Natural killer cell treated with Interleukin-12 subunit alpha and Interleukin-12 subunit beta and Interleukin-15 and Interleukin-18, amount 100 ng/mL, for 72 hours (primary cell): Measurements from ENCODE around the gene SYT2. TPM values are rescaled to one million over a fixed set of nuclear protein-coding genes. Genes with fewer than 3 reads are reported as not detected.
A peak's percentile ranks its signal among the peaks of the same experiment; 100 is the strongest.
"Not testable (repeated sequence)": the region's sequence is repeated elsewhere in the genome, so short reads cannot be mapped to it uniquely, and the experiment has no call there.

Source experiments
- ATAC-seq, 2 donors: fragments of 150-1000 bp; cut with Tn5 transposase in 1 of 2; sonication (Bioruptor Pico), chemical (Tn5 transposase) in 1 of 2; 2 replicates each; pipeline ENCODE4 v1.10.0; 2021
- DNase-seq: peaks from one replicate; pipeline ENCODE4 v3.0.0; 2022; ENCODE audit warnings: low spot score
- H3K27ac Mint-ChIP-seq, 2 donors: 1 replicate in 1 of 2; 2 replicates in 1 of 2; pipeline ENCODE4 v1.8.0; 2022; ENCODE audit warnings: mixed read lengths in 2 of 2, mild to moderate bottlenecking in 1 of 2, moderate library complexity in 1 of 2
- H3K27me3 Mint-ChIP-seq, 2 donors: 1 replicate in 1 of 2; 2 replicates in 1 of 2; pipeline ENCODE4 v1.8.0; 2022; ENCODE audit warnings: mixed read lengths in 2 of 2
- H3K36me3 Mint-ChIP-seq: one replicate; pipeline ENCODE4 v1.8.0; 2022; ENCODE audit warnings: mixed read lengths
- H3K4me1 Mint-ChIP-seq, 2 donors: 1 replicate in 1 of 2; 2 replicates in 1 of 2; pipeline ENCODE4 v1.8.0; 2022; ENCODE audit warnings: low read depth in 2 of 2, mixed read lengths in 2 of 2, mild to moderate bottlenecking in 1 of 2
- H3K4me3 Mint-ChIP-seq: one replicate; pipeline ENCODE4 v1.8.0; 2022; ENCODE audit warnings: mixed read lengths
- H3K9me3 Mint-ChIP-seq: 2 replicates; pipeline ENCODE4 v1.8.0; 2022; ENCODE audit warnings: mixed read lengths
- total RNA-seq, 2 donors: library from RNA; stranded (reverse); gene quantifications; one replicate each; pipeline ENCODE4 v1.2.3, GENCODE V29; 2022

The SYT2 gene
- total RNA-seq, 2 donors from 2014 or later: not detected

GRCh38 chr1:202590126-202590525 is 120.1 kb downstream of the SYT2 start:
- DNase-seq (no peak), ATAC-seq (no peak)
- Mint-ChIP-seq H3K36me3 (no peaks in the 10 kb centered on the region), H3K27ac (no peak overlapping the region), H3K4me1 (peaks cover 0 to 7% of the 10 kb centered on the region in 2 donors), H3K27me3 (no peaks in the 10 kb centered on the region), H3K4me3 (no peak overlapping the region), H3K9me3 (no peaks in the 10 kb centered on the region)

- Mint-ChIP-seq H3K27ac (no peak overlapping the region), H3K4me1 (peaks cover 0 to 7% of the 10 kb centered on the region in 2 donors), H3K36me3 (no peaks in the 10 kb centered on the region), H3K27me3 (no peaks in the 10 kb centered on the region), H3K9me3 (no peaks in the 10 kb centered on the region), H3K4me3 (no peak overlapping the region)
- ATAC-seq (no peak), DNase-seq (no peak)
These were observed 120.9 kb downstream of the SYT2 start for GRCh38 chr1:202589190-202589930.

DNA sequence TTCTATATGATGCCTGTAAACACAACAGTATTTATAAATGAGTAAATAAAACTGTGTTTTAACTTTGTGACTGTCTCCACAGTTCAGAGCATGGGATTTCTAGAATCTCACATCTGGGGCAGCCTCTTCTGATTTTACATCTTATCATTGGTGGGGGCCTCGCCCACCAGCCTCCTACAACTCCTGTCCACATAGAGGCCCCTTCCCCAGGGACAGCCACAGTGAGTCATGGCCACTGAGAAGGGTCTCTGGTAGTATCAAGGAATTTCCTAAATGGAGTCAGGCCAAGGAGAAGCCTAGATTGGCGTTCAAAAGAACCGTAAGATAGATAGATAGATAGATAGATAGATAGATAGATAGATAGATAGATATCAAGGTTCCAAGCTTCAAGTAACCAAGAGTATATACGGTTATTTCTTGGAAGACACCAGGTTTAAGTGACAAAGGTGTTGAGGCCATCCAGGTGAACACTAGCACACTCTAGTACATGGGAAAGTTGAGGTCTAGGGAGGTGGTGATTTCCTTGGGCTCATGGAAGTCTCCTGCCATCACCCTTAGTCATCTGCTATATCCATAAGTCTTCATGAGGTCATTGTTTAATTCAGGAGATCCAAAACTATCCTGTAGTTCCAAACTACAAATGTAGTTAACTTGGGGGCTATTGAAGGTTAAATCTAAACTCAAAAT is 121.6 kb downstream of the SYT2 start:
- H3K4me1 Mint-ChIP-seq: peaks cover 0 to 7% of the 10 kb centered on the region in 2 donors
- no peaks in the 10 kb centered on the region for H3K27me3 Mint-ChIP-seq
- H3K36me3 Mint-ChIP-seq: no peaks in the 10 kb centered on the region
- no peak overlapping the region for H3K27ac Mint-ChIP-seq
- H3K4me3 Mint-ChIP-seq: no peak overlapping the region
- no peak for ATAC-seq
- no peak for DNase-seq
- no peaks in the 10 kb centered on the region for H3K9me3 Mint-ChIP-seq

GRCh38 chr1:202587859-202588485 is 122.3 kb downstream of the SYT2 start:
- Mint-ChIP-seq H3K4me3 (no peak overlapping the region), H3K4me1 (peaks cover 0 to 7% of the 10 kb centered on the region in 2 donors), H3K9me3 (no peaks in the 10 kb centered on the region), H3K27me3 (no peaks in the 10 kb centered on the region), H3K27ac (no peak overlapping the region), H3K36me3 (no peaks in the 10 kb centered on the region)
- DNase-seq (no peak), ATAC-seq (no peak)

DNA sequence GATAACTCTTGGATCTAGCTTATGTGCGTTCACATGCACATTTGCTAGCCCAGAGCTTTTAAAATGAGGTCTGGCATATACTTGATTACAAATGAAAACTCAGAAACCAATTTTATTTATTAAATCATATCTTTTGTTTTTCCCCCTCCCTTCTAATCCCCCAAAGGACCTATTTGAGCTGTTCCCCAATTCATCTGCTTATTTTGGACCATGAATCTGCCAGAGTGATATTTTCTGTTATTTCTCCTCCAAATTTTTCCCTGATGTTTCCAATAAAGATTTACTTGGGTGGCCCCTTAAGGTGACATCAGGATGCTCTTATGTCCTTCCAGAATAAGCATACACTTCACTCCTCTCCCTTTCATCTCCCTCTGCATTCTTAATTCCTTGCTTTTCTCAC is 123.4 kb downstream of the SYT2 start:
- no peaks in the 10 kb centered on the region for H3K36me3 Mint-ChIP-seq
- H3K9me3 Mint-ChIP-seq: no peaks in the 10 kb centered on the region
- ATAC-seq: no peak
- peaks cover 0 to 7% of the 10 kb centered on the region in 2 donors for H3K4me1 Mint-ChIP-seq
- DNase-seq: no peak
- no peak overlapping the region for H3K4me3 Mint-ChIP-seq
- H3K27me3 Mint-ChIP-seq: no peaks in the 10 kb centered on the region
- no peak overlapping the region for H3K27ac Mint-ChIP-seq

DNA sequence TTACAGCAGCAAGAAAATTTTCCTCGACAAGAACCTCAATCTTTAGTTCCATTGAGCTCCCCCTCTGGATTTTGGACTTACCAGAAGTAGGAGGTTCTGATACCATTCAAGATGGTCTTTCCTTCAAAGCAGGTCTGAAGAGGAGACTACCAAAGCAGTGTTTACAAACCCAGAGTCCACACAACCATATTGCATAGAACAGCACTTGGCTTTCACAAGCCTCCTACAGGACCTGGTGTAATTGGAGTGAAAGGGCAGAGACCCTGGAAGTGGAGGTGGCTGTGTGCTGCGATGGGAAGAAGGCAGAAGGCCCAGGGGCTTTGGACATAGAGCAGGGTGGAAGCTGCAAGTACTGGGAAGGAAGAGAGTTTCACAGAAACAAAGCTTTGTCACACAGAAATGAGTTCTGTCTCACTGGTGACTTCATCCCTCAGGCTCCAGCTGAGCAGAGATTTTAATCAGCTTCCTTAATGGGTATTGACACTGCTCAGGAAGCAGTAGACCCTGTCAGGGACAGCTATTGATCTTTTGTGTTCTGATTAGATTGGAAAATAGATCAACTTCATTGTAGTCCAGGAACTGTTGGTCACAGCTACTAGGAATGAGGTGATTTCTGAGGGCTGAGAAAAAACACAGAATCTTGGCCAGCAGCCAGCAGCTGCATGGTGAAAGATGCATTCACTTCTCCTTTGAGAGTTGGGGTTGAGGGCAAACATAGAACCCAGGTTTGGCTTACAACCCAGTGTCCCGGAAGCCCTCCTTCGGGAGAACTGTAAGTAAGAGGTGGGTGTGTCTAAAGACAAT is 124.0 kb downstream of the SYT2 start:
- H3K27me3 Mint-ChIP-seq: no peaks in the 10 kb centered on the region
- H3K4me3 Mint-ChIP-seq: no peak overlapping the region
- no peak for DNase-seq
- H3K36me3 Mint-ChIP-seq: peaks cover 1% of the 10 kb centered on the region
- peak overlapping the region in 1 of 2 donors; percentile 20 for H3K27ac Mint-ChIP-seq
- peaks cover 0 to 7% of the 10 kb centered on the region in 2 donors for H3K4me1 Mint-ChIP-seq
- H3K9me3 Mint-ChIP-seq: no peaks in the 10 kb centered on the region
- no peak for ATAC-seq

- Mint-ChIP-seq H3K36me3 (peaks cover 8% of the 10 kb centered on the region), H3K4me3 (no peak overlapping the region), H3K27me3 (no peaks in the 10 kb centered on the region), H3K9me3 (no peaks in the 10 kb centered on the region), H3K4me1 (peaks cover 0 to 7% of the 10 kb centered on the region in 2 donors), H3K27ac (peak overlapping the region in 1 of 2 donors; percentile 20)
- DNase-seq (no peak), ATAC-seq (no peak)
These were observed 124.7 kb downstream of the SYT2 start for GRCh38 chr1:202585590-202585933.

DNA sequence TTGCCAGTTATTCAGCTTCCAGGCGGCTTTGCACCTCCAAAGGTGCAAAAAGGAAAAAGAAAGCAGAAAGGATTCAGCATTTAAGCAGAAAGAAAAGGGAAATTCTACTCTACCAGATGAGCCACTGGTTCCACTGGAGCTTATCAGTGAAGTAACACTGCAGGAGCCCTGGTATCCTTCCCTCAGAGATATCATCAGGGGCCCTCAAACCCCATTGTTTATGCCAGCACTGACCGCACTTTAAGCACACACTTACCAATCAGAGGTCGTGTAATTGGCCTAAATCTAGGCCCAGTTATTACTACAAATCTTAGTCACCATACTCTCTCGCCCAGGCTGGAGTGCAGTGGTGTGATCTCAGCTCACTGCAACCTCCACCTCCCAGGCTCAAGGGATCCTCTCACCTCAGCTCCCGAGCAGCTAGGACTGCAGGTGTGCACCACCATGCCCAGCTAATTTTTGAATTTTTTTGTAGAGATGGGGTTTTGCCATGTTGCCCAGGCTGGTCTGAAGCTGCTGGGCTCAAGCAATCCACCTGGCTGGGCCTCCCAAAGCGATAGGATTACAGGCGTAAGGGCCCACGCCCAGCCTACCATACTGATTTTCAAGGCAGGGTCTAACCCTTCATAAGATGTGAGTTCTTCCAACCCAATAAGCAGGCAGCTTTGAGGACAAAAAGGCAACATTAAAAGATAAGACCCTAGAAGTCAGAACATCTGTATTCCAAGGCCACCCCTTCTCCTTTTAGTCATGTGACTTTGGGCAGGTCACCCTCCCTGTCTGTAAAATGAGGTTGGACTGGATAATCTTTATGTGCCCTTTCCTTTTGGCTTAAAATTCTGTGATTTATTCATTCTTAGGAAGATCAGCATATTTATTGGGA is 125.3 kb downstream of the SYT2 start:
- Mint-ChIP-seq H3K9me3 (no peaks in the 10 kb centered on the region), H3K4me1 (peaks cover 0 to 7% of the 10 kb centered on the region in 2 donors), H3K27ac (no peak overlapping the region), H3K27me3 (no peaks in the 10 kb centered on the region), H3K36me3 (peaks cover 9% of the 10 kb centered on the region), H3K4me3 (no peak overlapping the region)
- ATAC-seq (peak in 1 of 2 donors; percentile 46), DNase-seq (no peak)

GRCh38 chr1:202582350-202582749 is 127.9 kb downstream of the SYT2 start:
- not testable (repeated sequence) for H3K27ac Mint-ChIP-seq

DNA sequence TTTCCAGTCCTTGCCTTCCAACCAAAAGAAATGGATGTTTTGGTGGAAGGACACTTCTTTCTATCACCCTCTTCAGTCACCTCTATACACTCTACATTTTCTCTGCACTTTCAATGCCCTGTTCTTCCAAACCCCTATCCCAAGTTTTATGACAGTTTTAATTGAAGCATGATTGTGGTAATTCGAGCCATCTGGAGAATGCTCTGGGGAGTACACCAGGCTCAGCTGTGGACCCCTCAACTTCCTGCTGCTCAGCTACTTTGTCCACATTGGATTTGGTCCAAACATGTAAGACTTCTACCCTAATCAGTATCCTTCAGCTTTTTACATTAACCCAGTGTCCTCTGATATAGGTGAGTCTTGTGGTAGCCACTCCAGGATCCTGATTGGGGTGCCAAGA is 129.6 kb downstream of the SYT2 start:
- no peak overlapping the region for H3K4me3 Mint-ChIP-seq
- H3K4me1 Mint-ChIP-seq: no peaks in the 10 kb centered on the region
- peaks cover 9% of the 10 kb centered on the region for H3K36me3 Mint-ChIP-seq
- H3K9me3 Mint-ChIP-seq: no peaks in the 10 kb centered on the region
- H3K27me3 Mint-ChIP-seq: no peaks in the 10 kb centered on the region
- DNase-seq: no peak
- no peak for ATAC-seq
- H3K27ac Mint-ChIP-seq: no peak overlapping the region

More at GRCh38 chr1:202582350-202582749, 127.9 kb downstream of the SYT2 start:
- not testable (repeated sequence) for H3K36me3 Mint-ChIP-seq, H3K9me3 Mint-ChIP-seq, ATAC-seq, H3K27me3 Mint-ChIP-seq, H3K4me3 Mint-ChIP-seq, DNase-seq, H3K4me1 Mint-ChIP-seq

DNA sequence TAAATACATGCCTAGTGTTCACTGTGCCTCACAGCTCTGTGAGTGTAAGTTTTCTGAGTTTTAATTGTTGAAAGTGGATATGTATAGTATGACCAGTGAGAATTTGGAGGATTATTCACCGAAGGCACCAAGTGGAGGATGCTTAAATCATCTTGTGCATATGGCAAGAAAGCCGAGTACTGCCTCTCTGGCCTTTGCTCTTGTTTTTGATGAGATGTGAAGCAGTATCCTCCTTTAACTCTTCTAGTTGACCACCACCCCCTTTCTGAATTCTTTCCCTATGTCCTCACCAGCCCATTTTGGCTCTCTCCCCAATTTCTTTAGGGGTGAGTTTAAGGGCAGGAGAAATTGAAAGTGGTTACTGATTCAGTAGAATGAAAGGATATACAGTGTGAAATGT is 130.4 kb downstream of the SYT2 start:
- Mint-ChIP-seq H3K4me3 (no peak overlapping the region), H3K27ac (no peak overlapping the region), H3K27me3 (no peaks in the 10 kb centered on the region), H3K9me3 (no peaks in the 10 kb centered on the region), H3K36me3 (peaks cover 9% of the 10 kb centered on the region), H3K4me1 (no peaks in the 10 kb centered on the region)
- no peak for ATAC-seq
- DNase-seq: no peak

- Mint-ChIP-seq H3K4me1 (no peaks in the 10 kb centered on the region), H3K9me3 (no peaks in the 10 kb centered on the region), H3K27ac (no peak overlapping the region), H3K27me3 (no peaks in the 10 kb centered on the region), H3K4me3 (no peak overlapping the region), H3K36me3 (peaks cover 9% of the 10 kb centered on the region)
- ATAC-seq: no peak
- DNase-seq: no peak
These were observed 131.7 kb downstream of the SYT2 start for GRCh38 chr1:202578565-202578964.

DNA sequence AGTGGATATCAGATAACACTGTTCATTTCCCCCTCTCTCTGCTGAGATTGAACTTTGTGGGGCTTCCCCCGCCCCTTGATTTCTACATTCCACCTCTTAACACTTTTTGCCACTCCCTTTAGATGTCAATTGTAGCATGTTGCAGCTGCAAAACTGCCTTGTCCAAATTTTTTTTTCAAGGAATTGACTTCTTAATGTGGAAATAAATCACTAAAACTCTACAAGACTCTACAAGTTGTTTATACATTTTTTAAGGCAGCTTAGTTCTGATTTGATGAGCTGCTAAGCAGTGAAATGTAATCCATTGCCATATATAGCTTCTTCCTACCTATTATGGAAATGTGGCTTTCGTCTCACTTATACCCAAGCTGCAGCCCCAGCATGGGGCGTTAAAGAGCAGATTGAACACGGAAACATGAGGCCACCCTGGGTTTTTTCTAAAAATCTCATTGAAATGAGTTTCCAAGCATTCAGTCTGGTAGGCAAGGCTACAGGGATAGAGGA is 132.2 kb downstream of the SYT2 start:
- Mint-ChIP-seq H3K27ac (no peak overlapping the region), H3K36me3 (peaks cover 14% of the 10 kb centered on the region), H3K9me3 (no peaks in the 10 kb centered on the region), H3K27me3 (no peaks in the 10 kb centered on the region), H3K4me1 (no peaks in the 10 kb centered on the region), H3K4me3 (no peak overlapping the region)
- ATAC-seq: no peak
- no peak for DNase-seq
